Right lung (tissue), 10 donors: ENCODE data around the gene C6orf141. TPM values are rescaled to one million over a fixed set of nuclear protein-coding genes. Genes with fewer than 3 reads are reported as not detected.

Experiments used
- DNase-seq, 2 donors: peaks; one replicate each; pipeline ENCODE4 v3.0.0-alpha.2; 2013
- long read RNA-seq, 8 donors: transcript quantifications; one replicate each; lab custom pipeline, GENCODE V29; 2026
- polyA plus RNA-seq, 5 donors: library from polyadenylated mRNA; unstranded; fragments of 120-200 nt; gene quantifications; one replicate each; pipeline versions ENCODE4 v1.2.1 to v1.2.3, GENCODE V29; 2013; ENCODE audit warnings: inconsistent platforms in 1 of 5, low replicate concordance in 1 of 5; ENCODE audit not compliant: insufficient read length in 5 of 5, insufficient read depth in 1 of 5

The C6orf141 gene
- polyA plus RNA-seq: 1 to 10 TPM; 2.6 to 5.3 (median 3.9) TPM
- long read RNA-seq, donor 1, partial matches to known transcripts: 0 of 4 reads
- long read RNA-seq, donor 1, other reads (novel, unspliced or antisense): 0 of 4 reads
- long read RNA-seq, donor 2: 0 reads
- long read RNA-seq, donor 3: 0 reads
- long read RNA-seq, donor 4: 0 reads
- long read RNA-seq, donor 5, partial matches to known transcripts: 0 of 2 reads
- long read RNA-seq, donor 5, other reads (novel, unspliced or antisense): 0 of 2 reads
- long read RNA-seq, donor 6: 0 reads
- long read RNA-seq, donor 7: 0 reads
- long read RNA-seq, donor 8: 0 reads

DNA sequence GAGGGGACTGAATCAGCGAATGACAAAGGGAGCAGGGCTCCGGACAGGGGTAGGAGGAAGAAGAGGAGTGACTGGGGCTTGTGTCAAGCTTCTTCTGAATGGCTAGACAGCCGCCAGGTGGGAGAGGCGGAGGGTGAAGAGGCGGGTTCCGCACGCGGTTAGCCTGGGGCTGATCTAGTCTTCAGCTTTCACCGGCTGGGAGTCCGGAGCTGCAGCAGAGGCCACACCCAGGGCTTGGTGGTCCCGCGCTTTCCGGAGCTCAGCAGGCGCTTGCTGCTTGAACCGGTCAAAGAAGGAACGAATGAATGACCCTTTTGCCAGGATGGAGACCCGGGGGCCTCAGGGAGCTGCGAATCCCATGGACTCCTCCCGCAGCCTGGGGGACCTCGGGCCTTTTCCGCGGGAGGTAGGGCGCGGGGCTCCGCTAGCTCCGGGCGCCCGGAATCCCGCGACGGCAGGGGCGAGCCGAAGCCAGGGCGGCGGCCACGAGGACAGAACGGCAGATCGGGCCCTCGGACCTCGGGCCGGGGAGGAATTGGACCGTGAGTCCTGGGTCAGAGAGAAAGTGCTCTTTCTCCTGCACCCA lies at the start of gene C6orf141:
TSS of gene C6orf141 (plus strand) at position 177 of the 586 bp plus-strand sequence. CDS start at position 302, 125 bp downstream.
- peak in 1 of 2 donors; percentile 7 for DNase-seq

DNA sequence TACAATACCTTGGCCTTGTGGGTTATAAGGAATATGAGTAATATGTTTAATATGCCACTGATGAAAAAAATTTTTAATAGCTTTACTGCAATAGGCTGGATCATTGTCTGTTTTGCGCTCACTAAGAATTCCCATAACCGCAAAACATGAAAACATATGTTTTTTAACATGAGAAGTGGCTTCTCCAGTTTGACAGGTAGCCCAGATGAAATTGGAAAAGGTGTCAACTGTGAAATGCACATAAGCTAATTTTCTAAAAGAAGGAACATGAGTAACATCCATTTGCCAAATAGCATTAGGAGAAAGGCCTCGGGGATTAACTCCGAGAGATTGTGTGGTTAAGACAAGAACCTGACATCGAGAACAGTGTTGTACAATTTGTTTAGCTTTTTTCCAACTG lies 45.8 kb upstream of the C6orf141 start:
- DNase-seq: no peak

DNA sequence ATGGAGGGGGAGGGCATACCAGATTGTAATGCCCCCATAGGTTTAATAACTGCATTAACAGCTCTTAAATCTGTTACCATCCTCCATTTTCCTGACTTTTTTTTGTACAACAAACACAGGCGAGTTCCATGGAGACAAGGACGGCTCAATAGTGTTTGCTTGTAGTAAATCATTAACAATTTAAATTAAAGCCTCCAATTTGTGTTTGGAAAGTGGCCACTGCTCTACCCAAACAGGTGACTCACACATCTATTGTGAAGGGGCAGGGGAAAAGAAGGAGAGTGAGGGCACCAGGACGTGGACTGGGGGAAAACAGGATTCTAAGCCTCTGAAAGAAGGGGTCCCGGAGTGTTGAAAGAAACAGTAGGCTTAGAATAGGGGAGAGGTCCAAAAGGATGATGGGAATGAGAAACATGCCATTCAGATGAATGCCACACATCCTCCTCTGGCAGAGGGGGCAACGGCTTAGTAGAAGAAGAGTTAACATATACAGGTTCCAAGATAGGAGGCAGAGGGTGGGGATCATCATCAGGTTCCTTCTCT lies 43.8 kb upstream of the C6orf141 start:
- DNase-seq: no peak

DNA sequence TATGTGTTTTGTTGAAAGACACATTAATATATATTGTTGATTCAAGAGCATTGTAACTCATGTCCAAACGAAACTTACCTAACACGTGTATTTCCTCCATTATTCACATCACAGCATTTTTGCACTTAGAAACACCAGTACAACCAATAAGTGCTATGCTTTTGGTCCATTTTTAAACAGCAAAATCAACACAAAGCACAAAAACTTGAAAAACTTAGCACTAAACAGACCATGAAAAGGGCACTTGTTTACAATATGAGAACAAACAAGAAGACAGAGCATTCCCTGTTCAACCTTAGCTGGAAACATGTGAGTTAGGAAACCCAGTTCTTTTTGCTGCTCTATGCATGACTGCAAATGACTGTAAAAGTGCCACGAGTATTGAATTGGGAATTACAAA lies 41.1 kb upstream of the C6orf141 start:
- DNase-seq: no peak

DNA sequence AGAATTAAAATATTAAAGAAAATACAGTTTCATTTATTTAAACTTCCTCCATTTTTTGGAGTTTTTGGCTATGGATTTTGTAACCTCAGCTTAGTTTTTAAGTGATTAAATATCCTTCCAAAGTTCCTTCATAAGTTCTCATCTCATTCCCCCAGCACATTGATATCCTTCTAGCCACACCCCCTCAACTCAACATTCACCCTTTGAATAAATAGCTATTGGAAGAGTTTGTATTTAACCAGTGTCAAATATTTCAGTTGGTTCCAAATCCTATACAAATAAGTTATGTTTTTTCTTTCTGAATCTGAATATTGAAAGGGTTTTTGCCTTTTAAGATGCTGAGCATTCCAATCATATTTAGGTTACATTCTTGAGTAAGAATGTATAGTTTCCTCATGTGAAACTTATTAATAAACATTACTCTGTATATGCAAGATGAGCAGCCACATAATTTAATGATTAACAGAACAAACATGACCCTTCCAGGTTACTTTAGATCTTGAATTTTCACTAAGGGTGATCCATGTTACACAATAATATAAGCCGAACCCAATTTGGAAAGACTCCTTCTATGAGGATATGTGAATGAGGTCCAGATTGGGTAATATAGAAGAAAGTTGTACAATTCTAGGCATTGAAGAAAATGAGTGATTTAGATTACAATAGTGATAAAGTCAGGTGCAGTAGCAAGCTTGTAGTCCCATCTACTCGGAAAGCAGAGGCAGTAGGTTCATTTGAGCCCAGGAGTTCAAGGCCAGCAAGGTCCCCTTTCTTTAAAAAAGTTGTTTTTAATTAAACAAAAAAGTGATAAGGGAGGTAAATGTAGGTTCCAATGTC lies 37.1 kb upstream of the C6orf141 start:
- no peak for DNase-seq

DNA sequence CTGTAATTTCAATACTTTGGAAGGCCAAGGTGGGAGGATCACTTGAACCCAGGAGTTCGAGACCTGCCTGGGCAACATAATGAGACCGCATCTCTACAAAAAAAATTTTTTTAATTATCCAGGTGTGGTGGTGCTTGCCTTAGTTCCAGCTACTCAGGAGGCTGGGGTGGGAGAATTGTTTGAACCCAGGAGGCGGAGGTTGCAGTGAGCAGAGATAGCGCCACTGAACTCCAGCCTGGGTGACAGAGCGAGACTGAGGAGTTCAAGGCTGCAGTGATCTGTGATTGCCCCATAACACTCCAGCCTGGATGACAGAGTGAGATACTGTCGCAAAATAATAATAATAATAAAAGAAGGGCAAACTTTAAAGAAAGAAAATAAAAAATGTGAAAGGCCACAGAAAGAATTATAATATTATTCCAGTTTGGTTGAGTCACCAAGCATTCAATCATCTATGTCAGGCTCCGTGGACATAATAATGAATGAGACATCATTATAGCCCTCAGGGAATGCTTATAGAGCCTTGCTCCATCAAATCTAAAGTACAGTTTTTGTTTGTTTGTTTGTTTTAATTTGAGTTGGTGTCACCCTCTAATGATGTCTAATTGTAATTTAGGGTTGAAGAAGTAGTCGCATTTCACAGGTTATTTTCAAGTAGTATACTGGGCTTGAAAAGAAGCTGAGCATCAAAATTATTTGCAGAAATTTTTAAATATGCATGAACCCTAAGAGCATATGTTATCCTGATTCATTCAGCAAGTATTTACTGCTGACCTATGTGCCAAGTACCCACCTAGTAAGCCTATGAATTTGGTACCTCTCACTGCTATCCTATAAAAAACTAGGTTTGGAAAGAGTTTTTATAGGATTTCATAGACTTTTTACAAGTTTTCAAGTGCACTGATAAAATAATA lies 35.6 kb upstream of the C6orf141 start:
- DNase-seq: no peak

DNA sequence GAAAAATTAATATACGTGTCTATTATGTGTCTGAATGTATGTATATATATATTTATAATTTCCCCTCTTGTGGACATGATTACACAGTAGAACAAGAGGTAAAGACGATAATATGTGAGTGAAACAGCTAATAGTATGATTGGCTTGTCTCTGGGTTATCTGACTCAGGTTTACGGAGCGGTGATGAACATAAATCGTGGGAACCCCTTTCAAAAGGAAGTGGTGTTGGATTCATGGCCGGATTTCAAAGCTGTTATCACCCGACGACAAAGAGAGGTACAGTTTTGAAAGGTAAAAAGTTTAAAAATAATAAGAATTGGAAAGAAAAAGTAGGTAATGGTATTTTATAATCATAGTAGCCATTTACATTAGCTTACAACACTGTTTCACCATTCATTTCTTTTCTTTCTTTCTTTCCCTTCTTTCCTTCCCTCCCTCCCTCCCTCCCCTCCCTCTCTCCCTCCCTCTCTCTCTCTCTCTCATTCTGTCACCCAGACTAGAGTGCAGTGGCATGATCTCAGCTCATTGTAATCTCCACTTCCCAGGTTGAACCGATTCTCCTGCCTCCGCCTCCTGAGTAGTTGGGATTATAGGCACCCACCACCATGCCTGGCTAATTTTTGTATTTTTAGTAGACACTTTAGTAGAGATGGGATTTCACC lies 34.9 kb upstream of the C6orf141 start:
- DNase-seq: no peak

DNA sequence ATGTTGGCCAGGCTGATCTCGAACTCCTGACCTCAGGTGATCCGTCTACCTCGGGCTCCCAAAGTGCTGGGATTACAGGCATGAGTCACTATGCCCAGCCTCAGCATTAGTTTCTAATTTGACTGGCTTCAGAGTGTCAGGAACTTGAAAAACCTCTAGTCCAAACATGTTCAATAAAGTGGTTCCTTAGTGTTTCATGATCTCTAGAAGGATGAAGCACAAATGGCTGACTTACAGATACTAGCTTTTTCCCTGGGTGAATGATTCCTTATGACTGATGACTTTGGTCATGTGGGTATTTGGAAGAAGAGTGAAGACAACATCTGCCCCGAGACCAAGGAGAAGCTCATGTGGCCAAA lies 34.3 kb upstream of the C6orf141 start:
- DNase-seq: no peak

DNA sequence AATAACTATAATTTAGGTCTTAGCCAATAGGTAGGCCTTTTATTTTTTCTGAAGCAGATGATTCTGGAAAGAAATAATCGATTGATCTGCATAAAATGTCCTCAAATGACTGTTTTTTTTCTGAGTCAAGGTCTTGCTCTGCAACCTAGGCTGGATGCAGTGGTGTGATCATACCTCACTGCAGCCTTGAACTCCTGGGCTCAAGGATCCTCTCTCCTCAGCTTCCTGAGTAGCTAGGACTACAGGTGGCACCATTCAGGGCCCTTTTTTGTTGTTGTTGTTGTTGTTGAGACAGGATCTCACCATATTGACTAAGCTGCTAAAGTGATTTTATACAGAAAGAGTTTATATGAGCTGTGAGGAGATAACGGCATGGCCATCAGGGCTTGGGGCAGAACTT lies 32.5 kb upstream of the C6orf141 start:
- DNase-seq: no peak

DNA sequence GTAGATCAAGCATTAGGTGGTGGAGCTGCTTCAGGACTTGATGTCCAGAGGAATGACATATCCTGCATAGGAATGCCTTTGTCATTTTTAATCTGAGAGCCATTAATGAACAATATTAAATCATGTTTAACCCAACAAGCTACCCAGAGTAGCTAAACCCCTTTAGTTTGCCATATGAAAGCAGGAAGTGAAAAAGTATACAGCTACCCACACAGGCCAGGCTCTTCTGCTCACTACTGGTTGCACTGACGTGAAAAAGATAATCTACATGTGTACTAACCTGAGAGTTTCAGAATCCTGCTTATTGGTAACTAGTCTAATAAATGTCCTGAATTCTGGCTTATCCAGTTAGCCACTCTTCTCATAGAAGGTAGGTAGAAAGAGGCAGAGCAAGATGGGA lies 30.8 kb upstream of the C6orf141 start:
- DNase-seq: no peak

DNA sequence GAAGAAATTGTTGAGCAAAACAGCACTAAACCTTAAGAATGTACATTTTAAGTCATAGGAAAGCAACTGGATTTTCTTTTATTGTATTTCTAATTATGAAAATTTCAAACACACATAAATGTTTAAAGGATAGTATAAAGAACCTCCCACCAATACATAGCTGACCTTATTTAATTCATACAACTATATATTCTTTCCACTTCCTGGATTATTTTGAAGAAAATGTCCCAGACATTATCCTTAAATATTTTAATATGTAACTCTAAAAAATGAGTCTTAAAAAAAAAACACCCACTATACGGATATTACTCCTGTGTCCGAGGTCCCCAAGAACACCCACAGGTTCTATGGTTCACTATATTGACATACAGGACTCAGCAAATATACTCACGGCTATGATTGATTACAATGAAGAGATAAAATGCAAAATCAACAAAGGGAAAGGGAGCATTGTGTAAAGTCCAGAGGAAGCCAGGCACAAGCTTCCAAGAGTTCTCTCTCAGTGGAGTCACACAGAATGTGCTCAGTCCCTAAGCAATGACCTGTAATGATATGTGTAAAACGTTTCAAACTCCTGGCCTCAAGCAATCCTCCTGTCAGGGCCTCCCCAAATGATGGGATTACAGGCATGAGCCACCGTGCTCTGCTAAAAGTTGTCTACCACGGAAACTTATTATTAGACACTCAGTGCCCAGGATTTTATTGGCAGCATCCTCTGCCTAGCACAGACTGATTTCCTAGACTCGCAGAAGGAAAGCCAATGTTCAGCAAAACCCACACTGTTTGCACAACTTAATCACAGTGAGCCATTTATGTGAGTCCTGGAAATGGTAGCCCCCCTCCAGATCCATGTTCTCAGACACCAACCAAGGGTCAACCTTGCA lies 27.5 kb upstream of the C6orf141 start:
- no peak for DNase-seq

DNA sequence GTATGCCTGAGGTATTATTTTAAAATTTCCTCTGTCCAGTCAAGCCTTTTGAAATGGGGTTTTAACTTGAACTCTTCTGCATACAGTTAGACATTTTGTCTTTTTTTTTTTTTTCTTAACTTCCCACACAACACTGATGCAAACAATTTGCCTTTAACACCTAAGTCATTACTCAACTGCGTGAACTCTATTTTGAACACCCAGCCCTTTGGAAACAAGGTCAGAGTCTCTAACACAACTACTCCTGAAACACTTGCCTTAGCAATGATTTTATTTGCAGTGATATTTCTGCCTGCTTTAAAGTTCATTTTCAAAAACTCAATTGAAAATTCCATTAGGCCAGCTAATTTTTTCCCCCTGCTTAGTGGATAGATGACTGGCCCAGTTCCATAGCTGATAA lies 26.6 kb upstream of the C6orf141 start:
- no peak for DNase-seq

DNA sequence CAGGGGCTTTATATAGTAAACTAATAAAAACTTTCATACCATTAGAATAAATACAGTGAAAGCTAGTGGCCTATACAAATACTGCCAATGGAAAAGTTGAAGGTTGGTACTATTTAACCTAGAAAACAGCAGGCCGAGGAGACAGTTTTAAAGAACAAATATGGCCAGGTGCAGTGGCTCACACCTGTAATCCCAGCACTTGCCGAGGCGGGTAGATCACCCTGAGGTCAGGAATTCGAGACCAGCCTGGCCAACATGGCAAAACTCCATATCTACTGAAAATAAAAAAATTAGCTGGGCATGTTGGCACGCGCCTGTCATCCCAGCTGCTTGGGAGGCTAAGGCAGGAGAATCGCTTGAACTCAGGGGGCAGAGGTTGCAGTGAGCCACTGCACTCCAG lies 25.9 kb upstream of the C6orf141 start:
- DNase-seq: no peak

DNA sequence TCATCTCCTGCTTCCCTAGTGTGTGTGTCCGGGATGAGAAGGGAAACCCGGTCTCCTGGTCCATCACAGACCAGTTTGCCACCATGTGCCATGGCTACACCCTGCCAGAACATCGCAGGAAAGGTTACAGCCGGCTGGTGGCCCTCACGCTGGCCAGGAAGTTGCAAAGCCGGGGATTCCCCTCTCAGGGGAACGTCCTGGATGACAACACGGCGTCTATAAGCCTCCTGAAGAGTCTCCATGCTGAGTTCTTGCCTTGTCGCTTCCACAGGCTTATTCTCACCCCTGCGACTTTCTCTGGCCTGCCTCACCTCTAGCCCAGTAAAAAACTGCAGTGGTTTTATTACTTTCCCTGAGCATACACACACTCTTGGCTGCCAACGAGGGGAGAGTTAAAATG lies 23.9 kb upstream of the C6orf141 start:
- DNase-seq: no peak

DNA sequence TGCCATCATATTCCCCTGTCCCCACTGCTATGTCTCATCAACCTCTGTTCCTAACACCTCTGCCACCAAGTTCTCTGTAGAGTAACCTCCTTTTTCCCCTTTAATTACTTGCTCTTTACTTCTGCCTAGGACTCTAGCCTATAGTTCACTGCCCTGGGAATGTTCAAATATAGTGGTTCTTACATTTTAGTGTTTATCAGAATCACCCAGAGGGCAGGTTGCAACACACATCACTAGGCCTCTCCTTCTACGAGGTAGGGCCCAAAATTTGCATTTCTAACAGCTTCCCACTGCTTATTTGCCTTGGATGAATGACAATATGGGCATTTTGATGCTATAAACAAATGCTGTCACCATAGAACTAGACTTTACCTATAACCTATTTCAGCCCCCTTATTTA lies 23.1 kb upstream of the C6orf141 start:
- no peak for DNase-seq

DNA sequence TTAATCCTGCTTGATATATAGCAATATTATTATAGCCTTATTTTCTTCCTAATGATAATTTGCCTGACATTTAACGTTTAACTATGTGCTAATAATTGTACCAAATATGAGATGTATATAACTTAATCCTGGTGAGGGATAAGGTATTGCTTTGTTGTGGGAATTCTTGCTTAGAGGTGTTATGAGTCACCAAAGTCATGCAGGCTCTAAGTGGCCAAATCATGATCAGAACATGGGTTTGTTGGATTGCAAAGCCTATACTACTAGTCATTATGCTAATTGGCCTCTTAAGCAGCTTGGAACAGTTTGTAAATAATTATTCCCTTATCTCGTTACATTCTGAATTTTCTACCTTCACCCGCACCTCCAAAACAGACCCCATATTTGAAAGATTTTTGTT lies 21.9 kb upstream of the C6orf141 start:
- DNase-seq: no peak

DNA sequence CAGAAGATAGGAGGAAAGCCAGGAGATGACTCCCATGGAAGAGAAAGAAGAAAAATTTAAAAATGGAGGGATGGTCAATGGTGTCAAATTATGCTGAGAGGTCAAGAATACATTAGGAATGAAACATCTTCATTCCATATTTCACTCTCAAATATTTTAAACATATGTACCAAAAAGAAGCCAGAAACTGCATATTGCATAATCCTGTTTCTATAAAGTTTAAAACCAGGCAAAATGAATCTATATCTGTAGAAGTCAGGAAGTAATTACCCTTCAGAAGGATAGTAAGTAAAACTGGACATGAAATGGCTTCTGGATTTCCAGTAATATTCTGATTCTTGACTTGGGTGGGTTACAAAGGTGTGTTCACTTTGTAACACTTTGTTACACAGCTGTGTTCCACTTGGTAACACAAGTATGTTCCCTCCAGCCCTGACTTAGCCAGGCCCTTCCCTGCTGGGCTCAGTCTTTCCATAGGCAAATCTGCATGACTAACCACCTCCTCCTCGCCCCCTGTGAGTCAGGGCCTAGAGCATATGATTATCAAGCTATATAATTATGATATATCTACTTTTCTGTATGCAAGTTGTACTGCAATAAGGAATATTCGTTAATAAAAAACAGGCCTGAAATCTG lies 20.2 kb upstream of the C6orf141 start:
- DNase-seq: no peak

DNA sequence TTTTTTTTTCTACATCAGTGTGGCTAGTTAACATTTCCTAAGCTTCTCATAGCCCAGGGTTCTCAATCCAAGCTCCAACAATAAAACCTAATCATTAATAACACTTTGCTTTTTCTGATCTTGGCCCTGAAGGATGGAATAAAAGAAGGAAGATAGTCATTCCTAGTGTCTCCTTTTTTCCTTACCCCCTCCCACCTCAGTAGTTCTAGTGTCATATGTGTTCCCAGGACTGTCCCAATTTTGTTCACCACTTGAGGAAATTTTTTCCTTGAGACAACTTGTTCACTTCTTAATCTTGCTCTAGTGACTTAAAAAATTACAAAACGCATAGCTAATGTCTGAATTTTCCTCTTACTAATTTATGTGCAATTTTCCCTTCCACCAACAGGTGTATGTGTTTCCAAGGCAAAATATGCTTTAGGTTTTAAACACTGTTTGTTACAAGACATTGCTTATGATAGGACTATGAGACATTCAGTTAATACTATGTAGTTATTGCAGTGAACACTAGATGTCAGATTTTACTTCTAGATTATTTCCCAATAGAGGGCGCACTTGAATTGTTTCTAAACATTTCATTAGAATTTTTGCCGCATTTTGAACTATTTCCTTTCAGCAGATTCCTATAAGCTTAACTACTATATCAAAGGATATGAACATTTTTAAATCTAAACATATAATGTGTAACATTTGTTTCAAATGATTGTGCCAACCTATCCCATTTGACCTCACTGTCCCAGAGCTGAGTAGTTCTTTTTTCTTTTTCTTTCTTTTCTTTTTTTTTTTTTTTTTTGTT lies 18.5 kb upstream of the C6orf141 start:
- DNase-seq: peak; percentile 38 to 47
